Parathyroid adenoma (tissue), 2 donors: ENCODE data around the gene EPHA6.

Experiments used
- H2AFZ ChIP-seq: fragments of 300-600 bp; sonication (generic); one replicate; pipeline ENCODE4 v1.7.0; 2017; ENCODE audit warnings: antibody characterized with exemption, mild to moderate bottlenecking
- H3K27ac ChIP-seq: fragments of 300-600 bp; sonication (generic); one replicate; pipeline ENCODE4 v1.7.0; 2017
- H3K27me3 ChIP-seq: fragments of 300-600 bp; sonication (generic); one replicate; pipeline ENCODE4 v1.7.0; 2017; ENCODE audit warnings: low read length; ENCODE audit not compliant: control insufficient read depth, insufficient read depth
- H3K36me3 ChIP-seq: fragments of 300-600 bp; sonication (generic); one replicate; pipeline ENCODE4 v1.7.0; 2017; ENCODE audit warnings: low read length; ENCODE audit not compliant: control insufficient read depth, insufficient read depth
- H3K4me1 ChIP-seq: fragments of 300-600 bp; sonication (generic); one replicate; pipeline ENCODE4 v1.7.0; 2017; ENCODE audit warnings: control low read depth
- H3K4me2 ChIP-seq: fragments of 300-600 bp; sonication (generic); one replicate; pipeline ENCODE4 v1.7.0; 2017; ENCODE audit warnings: low read length
- H3K4me3 ChIP-seq: fragments of 300-600 bp; sonication (generic); one replicate; pipeline ENCODE4 v1.7.0; 2017; ENCODE audit warnings: low read depth, low read length
- H3K79me2 ChIP-seq: fragments of 300-600 bp; sonication (generic); one replicate; pipeline ENCODE4 v1.7.0; 2017; ENCODE audit warnings: control low read depth
- H3K9ac ChIP-seq: fragments of 300-600 bp; sonication (generic); one replicate; pipeline ENCODE4 v1.7.0; 2017; ENCODE audit warnings: mild to moderate bottlenecking
- H3K9me3 ChIP-seq: fragments of 300-600 bp; sonication (generic); one replicate; pipeline ENCODE4 v1.7.0; 2017; ENCODE audit warnings: low read length; ENCODE audit not compliant: control insufficient read depth
- TF ChIP-seq, protein P1 (sequence below): fragments of 300-600 bp; sonication (generic); IDR thresholded peaks from one replicate; pipeline ENCODE4 v1.7.0; 2017; ENCODE audit warnings: antibody characterized with exemption, mild to moderate bottlenecking
- donor health status: primary hyperparathyroidism.

Gene EPHA6

GRCh38 chr3:97278506-97278905 is 464.1 kb downstream of the EPHA6 start:
- Histone ChIP-seq H3K27ac (no peak overlapping the region), H3K9ac (no peak overlapping the region), H2AFZ (no peak overlapping the region), H3K79me2 (no peaks in the 10 kb centered on the region), H3K36me3 (no peaks in the 10 kb centered on the region), H3K4me2 (no peak overlapping the region), H3K27me3 (no peaks in the 10 kb centered on the region), H3K4me1 (no peaks in the 10 kb centered on the region), H3K9me3 (no peaks in the 10 kb centered on the region), H3K4me3 (no peak overlapping the region)
- TF ChIP-seq, protein P1, sequence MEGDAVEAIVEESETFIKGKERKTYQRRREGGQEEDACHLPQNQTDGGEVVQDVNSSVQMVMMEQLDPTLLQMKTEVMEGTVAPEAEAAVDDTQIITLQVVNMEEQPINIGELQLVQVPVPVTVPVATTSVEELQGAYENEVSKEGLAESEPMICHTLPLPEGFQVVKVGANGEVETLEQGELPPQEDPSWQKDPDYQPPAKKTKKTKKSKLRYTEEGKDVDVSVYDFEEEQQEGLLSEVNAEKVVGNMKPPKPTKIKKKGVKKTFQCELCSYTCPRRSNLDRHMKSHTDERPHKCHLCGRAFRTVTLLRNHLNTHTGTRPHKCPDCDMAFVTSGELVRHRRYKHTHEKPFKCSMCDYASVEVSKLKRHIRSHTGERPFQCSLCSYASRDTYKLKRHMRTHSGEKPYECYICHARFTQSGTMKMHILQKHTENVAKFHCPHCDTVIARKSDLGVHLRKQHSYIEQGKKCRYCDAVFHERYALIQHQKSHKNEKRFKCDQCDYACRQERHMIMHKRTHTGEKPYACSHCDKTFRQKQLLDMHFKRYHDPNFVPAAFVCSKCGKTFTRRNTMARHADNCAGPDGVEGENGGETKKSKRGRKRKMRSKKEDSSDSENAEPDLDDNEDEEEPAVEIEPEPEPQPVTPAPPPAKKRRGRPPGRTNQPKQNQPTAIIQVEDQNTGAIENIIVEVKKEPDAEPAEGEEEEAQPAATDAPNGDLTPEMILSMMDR, result no peak

GRCh38 chr3:97291901-97292300 is 477.5 kb downstream of the EPHA6 start:
- Histone ChIP-seq H3K27me3 (no peaks in the 10 kb centered on the region), H3K9ac (no peak overlapping the region), H3K9me3 (no peaks in the 10 kb centered on the region), H3K79me2 (no peaks in the 10 kb centered on the region), H3K36me3 (no peaks in the 10 kb centered on the region), H2AFZ (no peak overlapping the region), H3K4me3 (no peak overlapping the region), H3K4me1 (no peaks in the 10 kb centered on the region), H3K4me2 (no peak overlapping the region), H3K27ac (no peak overlapping the region)
- TF ChIP-seq, protein P1, result no peak

DNA sequence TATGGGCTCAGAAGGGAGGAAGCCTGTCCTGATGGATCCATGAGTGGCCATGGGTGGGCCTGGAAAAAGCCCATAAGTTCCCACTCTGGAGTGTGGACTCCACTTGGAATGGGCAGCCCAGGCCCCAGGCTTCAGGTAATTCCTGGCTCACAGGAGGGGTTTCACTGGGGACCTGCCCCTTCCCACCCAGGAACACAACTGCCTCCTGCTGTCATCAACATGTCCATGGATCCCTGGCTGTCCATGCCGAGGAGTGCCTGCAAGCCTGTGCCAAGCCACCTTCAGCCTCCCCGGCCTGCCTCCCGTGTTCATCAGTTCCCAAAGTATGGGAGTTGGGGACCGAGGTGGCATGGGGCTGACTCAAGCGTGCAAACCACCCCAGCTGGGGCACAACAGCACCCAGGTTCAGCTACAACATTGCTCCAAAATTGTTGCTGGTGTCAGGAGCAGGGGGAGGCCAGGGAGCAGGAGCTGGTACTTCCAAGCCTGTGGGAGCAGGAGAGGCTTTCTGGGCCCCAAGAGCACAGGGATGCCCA is 479.3 kb downstream of the EPHA6 start:
- no peaks in the 10 kb centered on the region for H3K36me3 ChIP-seq
- H3K4me3 ChIP-seq, result no peak overlapping the region
- H3K27ac ChIP-seq, result no peak overlapping the region
- no peaks in the 10 kb centered on the region for H3K79me2 ChIP-seq
- no peak overlapping the region for H2AFZ ChIP-seq
- no peaks in the 10 kb centered on the region for H3K27me3 ChIP-seq
- H3K4me2 ChIP-seq, result no peak overlapping the region
- TF ChIP-seq, protein P1, result no peak
- no peaks in the 10 kb centered on the region for H3K9me3 ChIP-seq
- no peak overlapping the region for H3K9ac ChIP-seq
- H3K4me1 ChIP-seq, result no peaks in the 10 kb centered on the region

DNA sequence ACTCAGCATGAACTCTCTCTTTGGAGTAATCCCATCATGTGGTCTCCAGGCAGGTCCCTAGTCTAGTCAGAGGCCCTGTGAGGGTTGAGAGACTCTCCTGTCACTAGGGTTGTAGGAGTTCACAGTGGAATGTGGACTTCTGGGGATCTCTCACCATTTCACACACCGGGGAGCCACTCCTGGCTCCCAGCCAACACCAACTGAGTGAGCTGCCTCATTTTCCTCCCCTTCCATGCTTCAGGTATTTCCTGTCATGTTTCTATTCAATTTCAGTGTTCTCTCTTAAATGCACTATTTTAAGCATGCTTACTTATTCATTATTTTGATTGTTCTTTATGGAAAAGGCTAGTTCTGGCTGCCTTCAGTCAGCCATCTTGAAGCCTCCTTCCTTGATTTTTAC is 482.6 kb downstream of the EPHA6 start:
- Histone ChIP-seq H3K79me2 (no peaks in the 10 kb centered on the region), H3K27ac (no peak overlapping the region), H3K27me3 (no peaks in the 10 kb centered on the region), H3K4me2 (no peak overlapping the region), H3K9me3 (no peaks in the 10 kb centered on the region), H3K4me3 (no peak overlapping the region), H3K4me1 (no peaks in the 10 kb centered on the region), H3K36me3 (no peaks in the 10 kb centered on the region), H2AFZ (no peak overlapping the region), H3K9ac (no peak overlapping the region)
- TF ChIP-seq, protein P1, result no peak

- TF ChIP-seq, protein P1, result no peak
- H3K9me3 ChIP-seq, result no peaks in the 10 kb centered on the region
- H3K36me3 ChIP-seq, result no peaks in the 10 kb centered on the region
- no peaks in the 10 kb centered on the region for H3K79me2 ChIP-seq
- H3K4me3 ChIP-seq, result no peak overlapping the region
- H3K4me1 ChIP-seq, result no peaks in the 10 kb centered on the region
- no peak overlapping the region for H2AFZ ChIP-seq
- H3K4me2 ChIP-seq, result no peak overlapping the region
- no peaks in the 10 kb centered on the region for H3K27me3 ChIP-seq
- no peak overlapping the region for H3K9ac ChIP-seq
- H3K27ac ChIP-seq, result no peak overlapping the region
These were observed 486.7 kb downstream of the EPHA6 start for GRCh38 chr3:97301114-97301513.
